GM03348 (cell line): Measurements from ENCODE around the gene KCNH6.

Source experiments
- DNase-seq: peaks from one replicate; pipeline ENCODE4 v3.0.0; 2012; ENCODE audit warnings: low spot score

KCNH6 gene

DNA sequence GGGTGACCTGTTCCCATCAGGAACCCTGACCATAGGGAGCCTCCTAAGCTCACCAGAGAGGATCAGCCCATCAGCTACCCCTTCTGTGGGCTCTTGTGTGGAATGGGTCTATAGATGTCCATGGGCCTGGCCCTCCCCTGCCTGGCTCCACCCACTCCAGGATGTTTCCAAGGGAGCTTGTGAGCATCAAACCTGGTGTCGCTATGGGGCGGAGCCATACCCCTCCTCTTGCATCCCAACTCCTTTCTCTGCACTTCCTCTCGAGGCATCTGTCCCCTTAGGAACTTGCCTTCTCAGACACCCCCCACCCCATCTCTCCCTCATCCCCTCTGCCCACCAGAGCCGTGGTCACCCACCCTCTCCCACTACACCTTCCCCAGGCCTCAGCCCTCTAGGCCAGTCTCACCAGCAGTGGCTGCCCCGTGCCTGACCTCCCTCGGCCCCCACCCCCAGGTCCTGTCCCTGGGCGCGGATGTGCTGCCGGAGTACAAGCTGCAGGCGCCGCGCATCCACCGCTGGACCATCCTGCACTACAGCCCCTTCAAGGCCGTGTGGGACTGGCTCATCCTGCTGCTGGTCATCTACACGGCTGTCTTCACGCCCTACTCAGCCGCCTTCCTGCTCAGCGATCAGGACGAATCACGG is 10.4 kb downstream of the KCNH6 start:
- no peak for DNase-seq

DNA sequence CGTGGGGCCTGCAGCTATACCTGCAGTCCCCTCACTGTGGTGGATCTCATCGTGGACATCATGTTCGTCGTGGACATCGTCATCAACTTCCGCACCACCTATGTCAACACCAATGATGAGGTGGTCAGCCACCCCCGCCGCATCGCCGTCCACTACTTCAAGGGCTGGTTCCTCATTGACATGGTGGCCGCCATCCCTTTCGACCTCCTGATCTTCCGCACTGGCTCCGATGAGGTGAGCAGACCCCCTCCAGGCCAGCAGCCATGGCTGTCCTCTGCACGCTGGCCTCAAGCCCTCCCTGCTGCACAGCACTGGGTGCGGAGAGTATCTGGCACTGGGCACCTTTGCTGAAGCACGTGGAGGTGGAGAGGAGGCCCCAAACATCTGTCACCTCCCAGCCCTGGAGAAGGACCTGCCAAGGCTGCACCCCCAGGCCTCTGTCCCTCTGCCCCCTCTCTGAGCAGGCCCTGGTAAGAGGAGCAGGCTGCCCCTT is 11.0 kb downstream of the KCNH6 start:
- DNase-seq: no peak

DNA sequence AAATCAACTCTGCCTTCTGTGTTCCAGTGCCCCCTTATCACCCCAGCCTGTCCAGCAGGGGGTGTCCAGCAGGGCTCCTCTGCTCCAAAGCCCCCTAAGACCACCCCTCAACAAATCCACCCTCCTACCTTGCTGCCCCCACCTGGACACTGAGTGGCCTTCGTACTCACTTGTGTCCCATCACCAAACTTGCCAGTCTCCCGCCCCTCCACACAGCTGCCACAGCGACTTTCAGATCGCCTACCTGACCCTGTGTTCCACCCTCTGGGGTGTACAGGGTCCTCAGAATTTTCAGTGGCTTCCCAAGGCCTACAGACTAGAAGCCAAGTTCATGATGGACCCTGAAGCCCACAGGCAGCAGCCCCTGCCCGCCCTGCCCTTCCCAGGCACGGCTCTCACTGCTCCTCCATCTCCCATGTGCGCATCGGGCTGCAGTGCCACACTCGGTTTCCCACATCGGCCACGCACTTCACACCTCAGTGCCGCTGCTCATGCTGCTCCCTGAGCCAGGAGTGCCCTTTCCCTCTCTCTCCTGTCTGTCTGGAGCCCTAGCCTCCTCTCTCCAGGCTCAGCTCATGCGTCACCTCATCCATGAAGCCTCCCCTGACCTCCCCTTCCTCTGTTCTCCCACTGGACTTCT is 11.8 kb downstream of the KCNH6 start:
- DNase-seq: no peak

DNA sequence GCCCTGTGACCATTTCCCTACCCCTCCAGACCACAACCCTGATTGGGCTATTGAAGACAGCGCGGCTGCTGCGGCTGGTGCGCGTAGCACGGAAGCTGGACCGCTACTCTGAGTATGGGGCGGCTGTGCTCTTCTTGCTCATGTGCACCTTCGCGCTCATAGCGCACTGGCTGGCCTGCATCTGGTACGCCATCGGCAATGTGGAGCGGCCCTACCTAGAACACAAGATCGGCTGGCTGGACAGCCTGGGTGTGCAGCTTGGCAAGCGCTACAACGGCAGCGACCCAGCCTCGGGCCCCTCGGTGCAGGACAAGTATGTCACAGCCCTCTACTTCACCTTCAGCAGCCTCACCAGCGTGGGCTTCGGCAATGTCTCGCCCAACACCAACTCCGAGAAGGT is 12.5 kb downstream of the KCNH6 start:
- no peak for DNase-seq

DNA sequence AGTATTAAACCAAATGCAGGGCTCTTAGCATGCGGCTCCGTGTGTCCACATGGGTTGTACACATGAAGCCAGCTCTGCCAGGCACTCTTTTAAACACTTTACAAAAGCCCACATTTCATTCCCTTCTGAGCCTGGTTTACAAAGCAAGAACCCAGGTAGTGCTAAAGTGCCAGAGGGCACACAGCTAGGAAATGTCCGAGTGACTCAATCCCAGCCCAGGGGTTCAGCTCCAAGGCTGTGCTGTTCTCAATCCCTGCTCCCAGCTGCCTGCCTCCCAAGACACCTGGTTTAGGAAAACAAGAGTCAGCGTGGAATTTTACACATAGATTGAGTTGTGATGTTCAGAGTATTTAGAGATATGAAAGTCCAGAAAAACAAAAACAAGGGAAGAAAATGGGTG is 13.8 kb downstream of the KCNH6 start:
- no peak for DNase-seq

DNA sequence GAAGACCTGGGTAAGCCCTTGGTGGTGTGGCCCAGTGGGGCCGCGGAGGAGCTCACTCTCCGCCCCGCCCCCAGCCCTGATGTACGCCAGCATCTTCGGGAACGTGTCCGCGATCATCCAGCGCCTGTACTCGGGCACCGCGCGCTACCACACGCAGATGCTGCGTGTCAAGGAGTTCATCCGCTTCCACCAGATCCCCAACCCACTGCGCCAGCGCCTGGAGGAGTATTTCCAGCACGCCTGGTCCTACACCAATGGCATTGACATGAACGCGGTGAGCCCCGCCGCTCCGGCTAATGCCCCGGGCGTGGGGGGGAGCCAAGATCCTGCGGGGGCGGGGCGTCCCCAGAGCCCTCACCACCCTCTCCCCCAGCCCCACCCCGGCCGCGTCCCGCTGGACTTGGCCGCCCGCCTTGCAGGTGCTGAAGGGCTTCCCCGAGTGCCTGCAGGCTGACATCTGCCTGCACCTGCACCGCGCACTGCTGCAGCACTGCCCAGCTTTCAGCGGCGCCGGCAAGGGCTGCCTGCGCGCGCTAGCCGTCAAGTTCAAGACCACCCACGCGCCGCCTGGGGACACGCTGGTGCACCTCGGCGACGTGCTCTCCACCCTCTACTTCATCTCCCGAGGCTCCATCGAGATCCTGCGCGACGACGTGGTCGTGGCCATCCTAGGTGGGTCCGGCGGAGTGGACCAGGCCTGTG is 15.0 kb downstream of the KCNH6 start:
- DNase-seq: no peak

DNA sequence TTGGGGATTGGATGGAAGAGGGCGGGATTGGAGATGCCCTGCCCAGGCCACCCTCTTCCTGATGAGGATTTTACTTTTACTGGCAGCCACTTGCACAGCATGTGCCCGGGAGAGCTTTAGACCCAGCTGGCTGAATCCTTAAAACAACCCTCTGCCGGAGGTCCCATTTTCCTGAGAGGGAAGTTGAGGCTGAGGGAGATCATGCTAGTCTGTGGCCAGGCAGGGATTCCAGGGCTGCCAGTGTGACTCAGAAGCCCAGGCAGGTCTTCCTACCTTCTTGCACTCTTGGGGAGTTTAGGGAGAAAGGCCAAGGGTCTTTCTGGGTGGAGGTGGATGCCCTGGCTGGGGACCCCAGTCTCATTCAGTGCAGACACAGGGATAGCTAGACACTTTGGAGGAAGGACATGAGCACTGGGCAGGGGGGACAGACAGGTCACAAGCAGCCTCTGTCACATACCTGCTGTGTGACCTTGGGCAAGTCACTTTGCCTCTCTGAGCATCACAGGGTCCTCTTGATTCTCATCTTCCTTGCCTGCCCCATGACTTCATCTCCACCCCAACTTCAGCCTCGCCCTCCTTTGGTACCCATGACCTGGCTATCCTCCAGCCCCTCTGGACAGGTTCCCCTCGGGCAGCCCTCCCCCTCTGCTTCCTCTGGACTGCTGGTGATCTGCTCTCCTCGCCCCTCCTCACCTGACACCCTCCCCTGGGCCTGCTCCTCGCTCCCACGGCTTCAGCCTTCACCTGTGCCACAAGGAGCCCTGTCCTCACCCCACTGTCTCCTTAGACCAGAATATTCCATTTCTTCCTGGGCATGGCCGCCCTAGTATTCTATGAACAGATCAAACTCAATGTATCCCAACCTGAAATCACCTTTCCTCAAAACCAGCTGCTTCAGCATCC is 15.8 kb downstream of the KCNH6 start:
- no peak for DNase-seq

DNA sequence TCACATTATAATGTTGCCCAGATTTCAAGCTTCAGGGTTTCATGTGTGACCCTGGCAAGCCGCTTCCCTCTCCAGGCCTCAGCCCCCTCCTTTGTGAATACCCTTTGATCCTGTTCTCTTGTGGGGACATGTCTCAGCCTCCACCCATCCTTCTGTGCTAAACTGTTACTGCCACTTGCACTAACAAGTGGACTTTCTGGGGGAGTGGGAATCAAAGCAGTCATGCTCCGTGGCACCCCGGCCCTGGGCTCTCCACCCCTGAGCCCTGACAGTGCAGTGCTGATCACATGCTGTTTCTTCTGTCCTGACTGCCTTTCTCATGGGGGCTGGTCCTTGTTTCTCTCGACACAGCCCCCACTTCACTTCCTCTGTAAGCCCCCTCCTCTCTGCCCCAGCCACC is 17.4 kb downstream of the KCNH6 start:
- no peak for DNase-seq

DNA sequence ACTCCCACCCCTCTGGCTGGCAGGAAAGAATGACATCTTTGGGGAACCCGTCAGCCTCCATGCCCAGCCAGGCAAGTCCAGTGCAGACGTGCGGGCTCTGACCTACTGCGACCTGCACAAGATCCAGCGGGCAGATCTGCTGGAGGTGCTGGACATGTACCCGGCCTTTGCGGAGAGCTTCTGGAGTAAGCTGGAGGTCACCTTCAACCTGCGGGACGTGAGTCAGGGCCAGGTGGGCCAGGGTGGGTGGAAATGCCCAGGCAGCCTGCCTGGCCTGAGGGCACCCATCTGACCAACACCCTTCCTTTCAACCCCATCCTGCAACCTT is 19.0 kb downstream of the KCNH6 start:
- DNase-seq: no peak

DNA sequence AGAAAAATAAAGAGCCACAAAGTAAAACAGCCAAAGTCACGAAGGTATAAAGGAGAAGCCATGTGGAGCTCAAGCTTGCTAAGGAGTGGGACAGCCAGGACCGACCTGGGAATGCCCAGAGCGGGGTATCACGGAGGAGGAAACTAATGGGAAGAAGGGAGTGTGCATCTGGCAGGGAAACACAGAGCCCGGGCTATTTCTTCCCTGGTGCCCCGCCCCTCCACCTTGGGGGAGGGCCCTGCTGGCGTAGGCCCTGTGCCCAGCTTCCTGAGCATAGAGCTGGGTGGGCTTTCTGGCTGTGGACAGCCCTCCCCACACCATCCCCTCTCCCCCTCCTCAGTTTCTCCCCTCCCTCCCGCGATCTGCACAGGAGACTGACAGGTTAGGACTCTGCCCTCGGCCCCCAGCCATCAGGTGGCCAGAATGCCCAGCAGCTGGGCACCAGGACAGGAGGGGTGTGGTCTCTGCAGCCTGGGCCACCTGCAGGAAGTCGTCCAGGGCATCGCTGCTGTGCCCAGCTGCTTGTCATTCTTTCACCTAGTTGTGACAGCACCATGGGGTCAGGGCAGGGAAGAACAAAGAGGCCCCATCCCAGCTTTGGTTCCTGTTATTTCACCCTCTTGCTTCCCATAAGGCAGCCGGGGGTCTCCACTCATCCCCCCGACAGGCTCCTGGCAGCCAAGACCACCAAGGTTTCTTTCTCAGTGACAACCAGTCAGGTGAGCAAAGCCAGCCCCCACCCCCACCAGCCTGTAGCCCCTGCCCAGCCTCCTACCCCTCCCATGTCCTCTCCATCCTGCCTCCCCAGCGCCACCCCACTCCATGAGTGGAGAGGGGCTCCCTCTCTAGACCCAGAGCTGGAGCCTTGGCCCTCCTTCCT is 20.0 kb downstream of the KCNH6 start:
- DNase-seq: peak; percentile 6

DNA sequence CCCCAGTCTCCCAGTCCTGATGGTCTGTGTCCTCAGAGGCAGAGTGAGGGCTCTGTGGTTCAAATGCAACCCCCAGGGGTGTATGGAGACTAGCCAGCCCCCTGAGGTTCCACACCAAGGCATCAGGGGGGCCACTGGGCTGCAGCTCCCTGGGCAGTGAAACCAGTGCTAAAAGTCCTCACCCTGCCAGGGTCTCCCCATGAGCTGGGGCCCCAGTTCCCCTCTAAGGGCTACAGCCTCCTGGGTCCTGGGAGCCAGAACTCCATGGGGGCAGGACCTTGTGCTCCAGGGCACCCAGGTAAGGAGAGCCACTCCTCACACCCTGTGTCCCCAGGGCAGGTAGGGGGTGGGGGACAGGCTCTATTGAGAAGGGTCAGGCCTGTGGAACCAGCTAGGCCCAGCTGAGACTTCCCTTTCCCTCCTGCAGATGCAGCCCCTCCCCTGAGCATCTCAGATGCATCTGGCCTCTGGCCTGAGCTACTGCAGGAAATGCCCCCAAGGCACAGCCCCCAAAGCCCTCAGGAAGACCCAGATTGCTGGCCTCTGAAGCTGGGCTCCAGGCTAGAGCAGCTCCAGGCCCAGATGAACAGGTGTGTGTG is 20.8 kb downstream of the KCNH6 start:
- DNase-seq: peak; percentile 2

DNA sequence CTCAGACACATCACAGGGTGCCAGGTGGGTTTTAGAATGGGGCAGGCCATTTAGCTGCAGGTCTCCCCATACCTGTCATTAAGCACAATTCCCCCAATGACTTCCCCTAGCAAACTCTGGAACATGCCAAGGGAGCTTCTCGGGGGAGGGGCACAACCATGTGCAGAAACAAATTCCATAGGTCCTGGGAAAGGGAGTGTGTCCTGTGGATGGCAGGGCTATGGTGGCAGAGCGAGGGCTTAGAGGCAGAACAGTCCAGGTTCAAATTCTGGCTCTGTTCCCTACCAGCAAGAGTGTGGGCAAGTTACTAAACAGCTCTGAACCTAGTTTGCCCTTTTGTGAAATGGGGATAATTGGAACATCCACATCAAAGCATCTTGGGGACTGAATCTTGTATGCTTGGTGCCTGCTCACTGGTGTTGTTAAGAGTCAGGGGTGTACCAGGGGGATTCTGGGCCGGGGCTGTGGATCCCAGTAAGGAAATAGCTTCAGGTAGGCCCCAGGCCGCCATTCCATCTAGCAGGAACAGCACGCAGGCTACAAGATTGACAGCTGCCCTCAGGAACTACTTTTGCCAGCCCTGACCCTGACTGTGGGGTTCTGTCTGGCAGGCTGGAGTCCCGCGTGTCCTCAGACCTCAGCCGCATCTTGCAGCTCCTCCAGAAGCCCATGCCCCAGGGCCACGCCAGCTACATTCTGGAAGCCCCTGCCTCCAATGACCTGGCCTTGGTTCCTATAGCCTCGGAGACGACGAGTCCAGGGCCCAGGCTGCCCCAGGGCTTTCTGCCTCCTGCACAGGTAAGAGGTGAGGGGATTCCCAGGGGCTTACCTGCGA is 21.5 kb downstream of the KCNH6 start:
- DNase-seq: no peak

DNA sequence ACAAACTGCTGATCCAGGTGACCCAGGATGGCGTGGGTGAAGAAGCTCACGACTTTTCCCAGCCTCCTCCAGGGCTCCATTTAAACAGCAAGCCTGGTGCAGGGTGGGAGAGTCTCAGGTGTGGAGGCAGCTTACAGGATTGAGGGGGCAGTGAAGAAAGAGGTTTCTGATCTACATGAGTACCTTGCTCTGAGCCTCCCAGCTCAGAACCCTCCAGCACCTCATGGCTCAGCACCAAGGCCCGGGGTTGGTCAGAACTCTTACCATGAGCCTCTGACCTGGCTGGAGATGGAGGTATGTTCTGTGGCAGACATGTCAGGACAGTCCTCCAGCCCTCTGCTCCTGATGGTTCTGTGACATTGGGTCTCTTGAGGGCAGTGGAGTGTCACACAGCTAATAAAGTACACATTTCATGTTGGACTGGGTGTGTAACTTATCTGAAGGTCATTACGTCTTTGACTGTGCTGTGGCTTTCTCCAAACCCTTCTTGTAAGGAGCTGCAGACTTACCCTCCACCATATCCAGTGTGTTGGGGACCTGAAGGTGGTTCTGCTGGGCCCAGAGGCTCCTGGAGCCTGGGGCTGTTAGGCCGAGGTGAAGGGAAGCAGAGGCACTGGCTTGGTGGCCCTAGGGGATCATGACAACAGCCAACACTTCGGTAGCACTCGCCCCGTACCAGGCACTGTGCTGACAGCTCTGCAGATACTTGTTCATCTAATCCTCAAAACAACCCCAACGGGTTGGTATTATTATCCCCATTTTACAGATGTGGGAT is 23.3 kb downstream of the KCNH6 start:
- DNase-seq: no peak

DNA sequence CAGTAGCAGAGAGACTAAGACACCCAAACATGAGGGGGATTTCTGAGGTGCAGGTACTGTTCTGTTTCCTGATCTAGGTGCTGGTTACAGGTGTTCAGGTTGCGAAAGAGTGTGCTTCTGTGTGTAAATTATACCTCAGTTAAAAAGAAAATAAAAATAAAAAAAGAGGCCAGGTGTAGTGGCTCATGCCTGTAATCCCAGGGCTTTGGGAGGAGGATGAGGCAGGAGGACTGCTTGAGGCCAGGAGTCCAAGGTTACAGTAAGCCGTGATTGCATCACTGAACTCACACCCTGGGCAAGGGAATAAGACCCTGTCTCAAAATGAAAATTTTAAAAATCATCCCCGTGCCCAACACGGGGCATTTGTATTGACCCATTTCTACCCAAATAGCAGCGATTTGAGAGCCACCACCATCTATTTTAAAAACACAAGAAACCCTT is 23.9 kb downstream of the KCNH6 start:
- no peak for DNase-seq

DNA sequence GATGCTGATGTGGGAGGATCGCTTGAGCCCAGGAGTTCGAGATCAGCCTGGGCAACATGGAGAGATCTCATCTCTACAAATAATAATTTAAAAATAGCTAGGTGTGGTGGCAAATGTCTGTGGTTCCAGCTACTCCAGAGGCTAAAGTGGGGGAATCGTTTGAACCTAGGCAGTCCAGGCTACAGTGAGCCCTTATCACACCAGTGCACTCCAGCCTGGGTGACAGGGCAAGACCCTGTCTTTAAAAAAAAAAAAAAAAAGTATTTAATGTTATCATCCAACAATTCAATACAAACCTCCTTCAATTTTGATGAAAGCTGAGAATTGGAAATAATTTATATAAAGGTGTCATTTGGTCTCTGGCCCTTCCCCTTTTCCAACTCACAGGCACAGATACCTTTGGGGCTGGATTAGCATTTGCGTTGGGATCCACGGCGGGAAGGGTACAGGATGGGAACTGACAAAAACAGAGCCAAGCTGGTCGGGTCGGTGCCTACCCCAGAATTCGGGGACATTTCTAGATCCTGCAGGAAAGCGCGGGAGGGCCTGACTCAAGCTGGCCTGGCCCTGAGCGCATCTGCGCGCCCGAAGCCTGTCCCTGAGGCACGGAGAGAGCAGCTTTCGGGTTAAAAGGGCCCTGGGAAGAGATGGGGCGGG is 26.3 kb downstream of the KCNH6 start:
- DNase-seq: no peak

DNA sequence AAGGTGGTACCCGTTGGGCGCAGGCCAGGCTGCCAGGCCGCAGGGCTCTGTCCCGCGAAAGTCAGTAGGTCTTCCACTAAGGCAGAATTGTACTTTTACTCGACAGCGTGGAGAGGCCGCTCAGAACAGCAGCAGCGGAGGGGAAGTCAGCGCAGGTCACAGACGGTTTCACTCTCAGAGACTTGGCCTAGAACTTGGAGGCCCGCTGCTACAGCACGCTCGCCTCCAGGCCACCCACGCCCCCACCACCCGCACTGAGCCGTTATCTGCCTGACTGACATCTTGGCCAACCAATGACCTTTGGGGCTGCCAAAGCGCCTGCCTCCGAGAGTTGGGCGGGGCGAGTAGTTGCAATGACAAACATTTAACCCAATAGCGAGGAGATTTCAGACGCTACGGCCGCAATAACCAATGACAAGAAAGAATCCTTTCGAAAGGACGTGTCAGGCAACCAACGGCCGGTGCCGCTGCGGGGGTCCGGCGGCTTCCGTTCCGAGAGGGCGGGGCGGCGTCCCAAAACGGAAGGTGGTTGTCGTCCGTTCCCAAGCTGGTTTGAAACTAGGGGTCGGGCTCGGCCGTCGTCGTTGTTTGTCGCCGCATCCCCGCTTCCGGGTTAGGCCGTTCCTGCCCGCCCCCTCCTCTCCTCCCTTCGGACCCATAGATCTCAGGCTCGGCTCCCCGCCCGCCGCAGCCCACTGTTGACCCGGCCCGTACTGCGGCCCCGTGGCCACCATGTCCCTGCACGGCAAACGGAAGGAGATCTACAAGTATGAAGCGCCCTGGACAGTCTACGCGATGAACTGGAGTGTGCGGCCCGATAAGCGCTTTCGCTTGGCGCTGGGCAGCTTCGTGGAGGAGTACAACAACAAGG is 27.0 kb downstream of the KCNH6 start, which contains the start of gene DCAF7:
DCAF7 (plus strand) TSS at position 532 of the 871 bp plus-strand sequence; CDS start at position 733, 201 bp downstream.
- DNase-seq: peak; percentile 100

DNA sequence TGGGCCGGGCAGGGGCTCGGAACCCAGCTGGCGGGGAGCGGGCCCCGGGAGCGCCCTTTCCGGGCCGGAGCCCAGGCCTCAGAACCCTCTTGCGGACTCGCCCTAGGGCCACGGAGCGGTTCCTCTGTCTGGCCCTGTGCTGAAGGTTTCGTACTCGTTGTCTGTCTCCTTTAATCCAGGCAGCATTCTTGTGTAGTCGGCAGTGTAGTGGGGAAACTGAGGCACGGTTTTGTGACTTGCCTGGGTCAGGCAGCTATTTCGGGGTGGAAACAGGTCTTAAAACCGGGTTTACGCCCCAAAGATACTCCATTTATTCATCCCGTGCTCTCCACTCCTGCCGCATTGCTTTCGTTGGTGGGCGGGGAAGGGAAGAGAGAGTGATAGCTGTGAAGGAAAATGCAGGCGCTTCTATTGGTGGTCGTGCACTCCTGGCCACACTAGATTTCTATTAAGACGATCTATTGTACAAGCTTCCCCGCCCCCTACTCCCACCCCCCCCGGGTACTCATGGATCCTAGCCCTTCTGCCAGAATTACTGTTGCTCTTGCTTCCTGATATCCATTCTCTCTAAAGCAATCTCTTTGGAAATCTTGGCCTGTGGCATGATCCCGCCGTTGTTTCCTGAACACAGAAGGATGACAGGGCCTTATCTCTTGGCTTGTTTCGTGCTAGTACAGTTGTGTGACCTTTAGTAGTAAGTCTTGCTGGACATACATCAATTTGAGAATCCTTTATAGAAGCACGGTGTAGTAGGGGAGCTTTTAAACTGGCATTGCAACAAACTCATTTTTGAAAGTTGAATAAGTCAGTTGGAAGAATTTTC is 27.9 kb downstream of the KCNH6 start:
- peak; percentile 21 for DNase-seq
